RPMI7951 (cell line): ENCODE measurements around the gene CCDC32. TPM values are rescaled to one million over a fixed set of nuclear protein-coding genes. Genes with fewer than 3 reads are reported as not detected.

Source experiments
- DNase-seq: peaks from one replicate; pipeline ENCODE4 v3.0.0-alpha.2; 2012; ENCODE audit warnings: low read depth
- total RNA-seq: library from RNA; depleted of rRNA; stranded (reverse); fragments of >200 nt; shearing (Covaris generic); gene quantifications from 2 replicates; pipeline ENCODE4 v1.2.3, GENCODE V29; 2014

The CCDC32 gene
- total RNA-seq, 1 experiment from 2014 or later = 24.8 TPM

GRCh38 chr15:40567111-40567510 lies 2.3 kb upstream of the CCDC32 start:
- DNase-seq = peak; percentile 45

DNA sequence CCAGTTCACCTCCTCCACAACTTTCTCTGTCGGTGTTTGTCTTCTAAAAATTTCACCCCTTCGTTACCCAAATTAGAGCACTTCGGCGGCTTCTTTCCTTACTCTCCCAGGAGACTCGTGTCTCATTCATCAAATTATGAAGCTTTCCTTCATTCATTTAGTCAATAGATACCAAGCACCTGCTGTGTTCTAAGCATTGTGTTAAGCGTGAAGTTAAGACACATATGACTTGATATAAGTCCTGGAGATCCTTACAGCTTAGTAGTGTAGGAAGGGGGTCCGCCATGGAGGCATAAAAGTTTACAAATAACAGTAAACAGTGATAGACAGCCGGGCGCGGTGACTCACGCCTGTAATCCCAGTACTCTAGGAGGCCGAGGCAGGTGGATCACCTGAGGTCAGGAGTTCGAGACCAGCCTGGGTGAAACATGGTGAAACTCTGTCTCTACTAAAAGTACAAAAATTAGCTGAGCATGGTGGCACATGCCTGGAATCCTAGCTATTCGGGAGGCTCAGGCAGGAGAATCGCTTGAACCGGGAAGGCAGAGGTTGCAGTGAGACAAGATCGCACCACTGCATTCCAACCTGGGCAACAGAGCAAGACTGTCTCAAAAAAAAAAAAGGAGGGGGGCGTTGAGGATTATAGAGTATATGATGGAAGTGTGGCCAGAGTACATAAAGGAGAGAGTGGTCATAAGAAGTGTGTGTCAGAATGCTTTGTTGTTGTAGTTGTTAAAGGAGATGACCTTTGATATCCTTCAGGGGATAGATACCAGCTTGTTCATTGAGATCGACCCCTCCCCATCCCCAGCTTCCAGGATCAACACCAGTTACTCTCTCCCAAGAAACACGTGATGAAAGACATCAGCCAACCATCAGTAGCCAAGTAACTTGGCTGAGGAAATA lies 744 bp upstream of the CCDC32 start:
- no peak for DNase-seq

DNA sequence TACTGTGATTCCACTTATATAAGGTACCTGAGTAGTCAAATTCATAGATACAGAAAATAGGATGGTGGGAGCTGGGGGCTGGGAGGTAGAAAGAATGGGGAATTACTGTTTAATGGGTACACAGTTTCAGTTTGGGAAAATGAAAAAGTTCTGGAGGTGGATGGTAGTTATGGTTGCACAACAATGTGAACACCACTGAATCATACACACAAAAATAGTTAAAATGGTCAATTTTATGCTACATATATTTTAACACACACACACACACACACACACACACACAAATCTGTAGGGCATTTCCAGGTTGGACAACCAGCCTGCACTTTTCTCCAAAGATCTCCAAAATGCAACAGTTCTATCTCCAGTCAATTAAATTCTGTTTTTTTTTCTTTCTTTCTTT lies 1.4 kb downstream of the CCDC32 start:
- no peak for DNase-seq

DNA sequence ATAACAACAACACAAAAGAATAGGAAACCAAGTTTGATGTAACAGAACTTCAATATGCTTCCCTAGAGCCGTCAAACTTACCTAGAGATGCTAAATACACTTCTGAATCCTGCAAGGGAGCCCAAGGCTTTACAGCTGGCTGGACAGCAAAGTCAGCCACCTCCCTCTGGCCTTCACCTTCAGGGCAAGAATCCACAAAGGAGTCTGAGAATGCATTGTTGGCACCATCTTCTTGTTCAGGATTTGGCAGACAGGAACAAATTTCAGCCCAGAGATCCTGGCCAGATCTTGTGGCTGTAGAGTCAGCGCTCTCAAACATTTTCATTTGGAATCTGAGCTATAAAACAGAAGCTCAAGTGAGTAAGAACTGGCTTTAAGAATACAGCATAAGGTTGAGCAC lies 2.2 kb downstream of the CCDC32 start:
- DNase-seq = no peak

- DNase-seq = no peak
Observed at GRCh38 chr15:40558952-40559742, 5.7 kb downstream of the CCDC32 start.

DNA sequence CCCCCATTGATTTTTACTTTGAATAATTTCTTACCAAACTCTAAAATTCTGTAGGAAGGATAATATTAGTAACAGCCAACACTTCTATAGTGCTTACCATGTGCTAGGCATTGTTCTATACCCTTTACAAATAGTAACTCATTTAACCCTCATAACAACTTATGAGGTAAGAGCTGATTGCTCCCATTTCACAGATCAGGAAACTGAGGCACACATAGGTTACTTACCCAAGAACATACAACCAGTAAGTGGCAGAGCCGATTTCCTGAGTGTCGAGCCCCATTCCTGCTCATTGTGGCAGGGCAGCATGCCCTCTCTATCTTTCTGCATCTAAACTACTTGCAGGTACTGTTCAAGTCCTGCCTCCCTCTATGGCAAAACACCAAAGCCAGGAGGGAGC lies 9.0 kb downstream of the CCDC32 start:
- DNase-seq = no peak

GRCh38 chr15:40554161-40554525 lies 10.7 kb downstream of the CCDC32 start:
- no peak for DNase-seq

- DNase-seq = no peak
Observed at GRCh38 chr15:40550341-40551037, 14.4 kb downstream of the CCDC32 start.

DNA sequence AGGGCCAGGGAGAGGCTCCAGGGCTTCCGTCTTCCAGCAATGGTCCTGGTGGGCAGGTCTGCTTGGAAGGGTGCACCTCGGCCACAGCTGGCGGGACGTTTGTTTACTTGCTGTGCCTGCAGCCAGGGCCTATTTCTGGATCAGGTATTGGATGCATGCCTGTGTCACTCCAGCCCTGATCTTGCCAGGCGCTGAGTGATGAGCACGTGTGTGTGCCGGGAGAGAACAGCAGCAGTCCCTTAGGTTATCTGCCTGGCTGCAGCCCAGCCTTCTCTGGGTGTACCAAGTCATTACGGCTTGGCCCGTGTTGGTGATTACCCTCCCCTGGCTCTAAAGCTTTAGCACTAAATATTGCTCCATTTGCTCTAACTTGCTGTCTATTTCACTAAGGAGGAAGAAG lies 14.9 kb downstream of the CCDC32 start:
- DNase-seq = no peak

- no peak for DNase-seq
Observed at GRCh38 chr15:40548610-40549009, 16.2 kb downstream of the CCDC32 start.

DNA sequence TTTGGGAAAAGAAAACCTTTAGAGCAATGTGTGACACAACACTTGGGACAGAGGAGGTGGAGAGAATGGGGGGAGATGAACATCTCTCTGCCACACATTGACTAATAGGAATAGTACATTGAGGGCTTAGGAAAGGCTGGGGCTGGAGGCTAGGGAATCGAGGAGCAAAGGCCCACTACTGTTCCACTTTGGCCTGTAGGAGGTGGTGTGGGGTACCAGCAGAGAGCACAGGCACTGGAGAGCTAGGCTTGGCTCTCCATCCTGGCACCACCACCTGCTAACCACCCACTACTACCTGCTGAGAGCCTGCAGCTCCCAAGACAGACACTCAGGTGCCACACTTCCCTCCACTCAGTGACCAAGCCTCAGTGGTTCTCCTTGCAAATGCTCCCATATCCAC lies 19.4 kb downstream of the CCDC32 start:
- DNase-seq = no peak

DNA sequence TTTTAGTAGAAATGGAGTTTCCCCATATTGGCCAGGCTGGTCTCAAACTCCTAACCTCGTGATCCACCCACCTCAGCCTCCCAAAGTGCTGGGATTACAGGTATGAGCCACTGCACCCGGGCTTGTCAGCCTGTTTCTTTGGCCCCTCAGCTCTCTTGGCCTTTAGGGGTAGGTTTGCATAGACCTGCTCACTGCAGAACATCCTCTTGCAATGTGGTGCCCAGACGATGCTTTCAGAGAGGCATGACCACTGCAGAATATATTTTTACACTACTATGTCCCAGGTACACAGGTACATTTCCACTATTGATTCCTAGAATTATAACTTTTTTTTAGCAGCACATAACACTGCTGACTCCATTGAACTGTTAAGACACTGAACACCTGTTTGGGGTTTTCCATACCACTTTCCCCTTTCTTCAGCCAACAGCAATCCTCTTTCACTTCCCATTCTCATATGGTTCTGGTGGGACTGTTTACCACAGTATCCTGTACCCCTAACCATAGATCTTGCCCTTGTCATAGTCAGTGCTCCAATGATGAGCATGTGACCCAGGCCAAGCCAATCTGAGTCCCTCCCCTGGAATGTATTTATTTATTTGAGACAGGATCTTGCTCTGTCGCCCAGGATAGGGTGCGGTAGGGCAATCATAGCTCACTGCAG lies 21.1 kb downstream of the CCDC32 start:
- no peak for DNase-seq

DNA sequence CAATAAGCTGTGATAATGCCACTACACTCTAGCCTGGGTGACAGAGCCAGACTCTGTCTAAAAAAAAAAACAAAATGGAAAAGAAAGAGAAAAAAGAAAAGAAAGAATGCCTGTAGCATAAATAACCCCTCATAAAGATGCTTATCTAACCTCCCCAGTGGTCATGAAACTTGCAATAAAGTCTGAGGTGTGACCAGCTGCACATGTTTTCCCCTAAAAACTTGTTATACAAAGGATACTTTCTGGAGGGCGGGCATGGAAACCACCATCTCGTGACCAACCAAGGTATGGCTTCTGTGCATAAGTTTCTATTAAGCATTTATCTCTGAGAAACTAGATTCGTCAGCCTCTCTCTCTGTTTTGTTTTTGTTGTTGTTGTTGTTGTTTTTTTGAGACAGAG lies 21.8 kb downstream of the CCDC32 start:
- DNase-seq = no peak

- DNase-seq = no peak
Observed at GRCh38 chr15:40538976-40539375, 25.9 kb downstream of the CCDC32 start.

DNA sequence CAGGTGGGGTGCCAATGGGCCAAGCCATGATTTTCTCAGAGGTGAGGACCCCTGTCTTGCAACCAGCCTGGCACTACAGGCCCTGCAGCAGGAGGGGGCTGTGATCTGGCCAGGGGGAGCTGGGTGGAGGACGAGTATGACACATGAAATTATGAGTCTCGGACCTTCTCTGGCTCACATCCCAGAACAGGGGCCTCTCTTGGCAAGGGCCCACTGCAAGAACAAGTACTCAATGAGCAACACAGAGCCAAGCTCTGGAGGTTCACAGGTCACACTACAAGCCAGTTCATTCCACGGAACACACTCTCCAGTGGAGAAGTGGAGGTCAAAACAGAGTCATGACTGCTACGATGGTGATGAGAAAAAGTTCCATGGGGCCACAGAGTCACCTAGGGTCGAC lies 28.3 kb downstream of the CCDC32 start:
- DNase-seq = no peak

DNA sequence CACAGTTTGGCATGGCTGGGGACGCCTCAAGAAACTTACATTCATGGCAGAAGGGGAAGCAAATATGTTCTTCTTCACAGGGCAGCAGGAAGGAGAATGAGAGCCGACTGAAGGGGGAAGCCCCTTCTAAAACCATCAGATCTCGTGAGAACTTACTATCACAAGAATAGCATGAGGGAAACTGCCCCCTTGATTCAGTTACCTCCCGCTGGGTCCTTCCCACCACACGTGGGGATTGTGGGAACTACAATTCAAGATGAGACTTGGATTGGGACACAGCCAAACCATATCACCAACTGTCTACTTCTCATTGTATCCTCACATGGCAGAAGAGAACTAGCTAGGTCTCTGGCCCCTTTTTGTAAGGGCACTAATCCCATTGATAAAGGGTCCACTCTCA lies 30.5 kb downstream of the CCDC32 start:
- DNase-seq = peak; percentile 7

DNA sequence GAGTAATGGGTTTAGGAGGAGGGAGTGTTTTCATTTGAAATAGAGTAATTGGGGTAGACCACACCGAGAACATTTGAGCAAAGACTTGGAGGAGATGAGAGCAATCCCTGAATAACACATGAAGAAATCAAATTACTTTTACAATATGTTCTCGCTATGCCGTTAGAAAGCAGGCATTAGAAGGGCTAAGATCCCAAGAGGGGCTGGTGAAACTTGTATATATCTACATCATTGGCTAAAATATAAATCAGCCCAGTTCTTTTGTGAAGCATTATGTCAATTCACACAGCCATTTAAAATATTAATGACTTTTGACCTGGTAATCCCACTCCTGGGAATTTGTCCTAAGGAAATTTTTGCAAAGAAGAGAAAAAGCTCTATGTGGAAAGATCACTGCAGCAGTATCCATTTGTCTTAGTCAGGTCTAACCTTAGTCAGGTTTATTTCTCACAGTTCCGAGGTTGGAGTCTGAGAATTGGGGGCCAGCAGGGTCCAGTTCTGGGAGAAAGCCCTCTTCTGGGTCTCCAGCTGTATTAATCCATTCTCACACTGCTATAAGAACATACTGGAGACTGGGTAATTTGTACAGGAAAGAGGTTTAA lies 31.0 kb downstream of the CCDC32 start:
- no peak for DNase-seq

- no peak for DNase-seq
Observed at GRCh38 chr15:40528801-40529200, 36.0 kb downstream of the CCDC32 start.

DNA sequence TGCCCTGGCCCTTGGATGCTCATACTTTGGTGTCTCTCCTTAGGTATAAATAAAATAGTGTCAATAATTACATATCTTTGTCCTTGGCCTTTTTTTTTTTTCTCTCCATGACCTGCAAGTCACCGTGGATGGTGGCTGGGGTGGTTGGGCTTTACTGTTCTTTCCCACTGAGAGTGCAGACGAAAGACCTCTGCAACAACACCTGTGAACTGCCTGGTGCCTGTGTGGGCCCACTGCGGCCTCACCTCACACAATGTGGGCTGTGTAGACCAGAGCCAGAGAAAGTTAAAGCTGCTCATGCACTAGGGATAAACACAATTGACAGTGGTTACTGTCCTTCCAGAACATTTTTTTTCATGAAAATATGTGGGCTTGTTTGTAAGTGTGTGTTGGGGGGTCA lies 39.0 kb downstream of the CCDC32 start:
- no peak for DNase-seq

GRCh38 chr15:40523611-40524010 lies 41.2 kb downstream of the CCDC32 start:
- no peak for DNase-seq

DNA sequence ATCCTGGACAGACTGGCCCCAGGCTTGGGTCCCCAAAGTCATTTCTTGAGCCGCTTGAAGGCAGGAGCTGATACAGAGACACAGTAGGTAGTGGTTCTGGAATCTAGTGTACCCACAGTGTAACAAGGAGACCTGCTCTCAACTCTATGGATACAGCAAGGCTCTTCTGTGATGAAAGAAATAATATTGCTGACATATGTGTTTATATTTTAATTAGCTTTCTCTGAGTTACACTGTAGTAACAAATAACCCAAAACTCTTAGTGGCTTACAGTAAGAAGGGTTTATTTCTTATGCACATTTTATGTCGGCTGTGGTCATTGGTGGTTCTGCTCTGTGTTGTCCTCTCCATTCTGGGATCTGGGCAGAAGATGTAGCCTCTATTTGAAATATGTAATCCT lies 48.5 kb downstream of the CCDC32 start:
- no peak for DNase-seq

DNA sequence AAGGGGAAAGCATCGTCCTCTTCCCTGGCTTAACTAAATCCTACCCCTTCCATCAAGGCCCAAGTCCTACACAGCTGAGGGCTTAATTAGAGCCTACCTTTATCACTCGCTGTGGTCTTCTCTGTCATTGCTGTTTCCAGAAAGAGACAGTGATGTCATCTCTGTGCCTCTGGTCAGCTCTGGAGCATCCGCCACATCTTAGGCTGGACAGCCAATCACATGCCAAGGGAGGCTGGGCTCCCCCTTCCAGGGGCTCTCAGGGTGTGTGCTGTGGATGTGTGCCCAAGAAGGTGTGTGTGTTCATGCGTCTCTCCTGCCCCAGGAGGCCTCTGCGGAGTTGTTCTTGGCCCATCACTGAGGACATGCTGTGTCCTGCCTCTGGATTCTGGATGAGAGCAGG lies 51.2 kb downstream of the CCDC32 start:
- no peak for DNase-seq
